Small intestine (tissue), 7 donors: ENCODE measurements around the gene GPR139. TPM values are rescaled to one million over a fixed set of nuclear protein-coding genes. Genes with fewer than 3 reads are reported as not detected.
A peak's percentile ranks its signal among the peaks of the same experiment; 100 is the strongest.

Experiments used
- DNase-seq, 2 donors: peaks; one replicate each; pipeline versions ENCODE4 v3.0.0 to v3.0.0-alpha.2; 2013
- FAIRE-seq: peaks from 2 replicates; lab custom pipeline; 2012; peaks lifted over from hg19 to GRCh38; lab: Jason Lieb, UNC
- H3K27ac ChIP-seq, 3 donors: one replicate each; pipeline ENCODE4 v1.5.1; 2013; ENCODE audit warnings: low read length in 2 of 3, mild to moderate bottlenecking in 2 of 3, control low read depth in 1 of 3, inconsistent platforms in 1 of 3, low read depth in 1 of 3, moderate library complexity in 1 of 3
- H3K27me3 ChIP-seq, 3 donors: one replicate each; pipeline ENCODE4 v1.6.1; 2013; ENCODE audit warnings: low read length in 3 of 3, inconsistent platforms in 1 of 3; ENCODE audit not compliant: control insufficient read depth in 3 of 3, insufficient read depth in 3 of 3
- H3K36me3 ChIP-seq, 3 donors: one replicate each; pipeline ENCODE4 v1.6.1; 2013; ENCODE audit warnings: low read length in 3 of 3, inconsistent platforms in 1 of 3, low read depth in 1 of 3, mild to moderate bottlenecking in 1 of 3, moderate library complexity in 1 of 3; ENCODE audit not compliant: control insufficient read depth in 3 of 3, insufficient read depth in 2 of 3
- H3K4me1 ChIP-seq, 3 donors: one replicate each; pipeline ENCODE4 v1.6.1; 2013; ENCODE audit warnings: low read length in 2 of 3, inconsistent platforms in 1 of 3, low read depth in 1 of 3, mild to moderate bottlenecking in 1 of 3, moderate library complexity in 1 of 3; ENCODE audit not compliant: control insufficient read depth in 3 of 3, insufficient read depth in 2 of 3
- H3K4me3 ChIP-seq, 3 donors: one replicate each; pipeline ENCODE4 v1.5.1; 2013; ENCODE audit warnings: low read length in 3 of 3, control low read depth in 1 of 3, inconsistent platforms in 1 of 3, low read depth in 1 of 3, mild to moderate bottlenecking in 1 of 3, moderate library complexity in 1 of 3
- H3K9me3 ChIP-seq, 2 donors: one replicate each; pipeline ENCODE4 v1.6.1; 2013; ENCODE audit warnings: low read depth in 1 of 2, low read length in 1 of 2; ENCODE audit not compliant: control insufficient read depth in 2 of 2, insufficient read depth in 1 of 2
- WGBS, 3 donors: extraction: QIAGEN DNeasy Blood & Tissue Kit; methylation state at CpG; one replicate each; pipeline ENCODE4 v1.1.7; 2013; 5-methylcytosine and 5-hydroxymethylcytosine counted together
- polyA plus RNA-seq, 4 donors: library from polyadenylated mRNA; stranded (reverse) in 3 of 4; unstranded in 1 of 4; fragments of 200-250 nt in 3 of 4; fragments of 120-200 nt in 1 of 4; gene quantifications; one replicate each; pipeline versions ENCODE4 v1.2.1 to v1.2.3, GENCODE V29; 2013
- donor health status: healthy with polysubstance abuse.
- donor health status: control.
- donor health status: control.
- donor health status: Bipolar disorder and iron deficiency.
- donor health status: healthy.

GPR139 gene
- polyA plus RNA-seq, 4 donors = not detected

DNA sequence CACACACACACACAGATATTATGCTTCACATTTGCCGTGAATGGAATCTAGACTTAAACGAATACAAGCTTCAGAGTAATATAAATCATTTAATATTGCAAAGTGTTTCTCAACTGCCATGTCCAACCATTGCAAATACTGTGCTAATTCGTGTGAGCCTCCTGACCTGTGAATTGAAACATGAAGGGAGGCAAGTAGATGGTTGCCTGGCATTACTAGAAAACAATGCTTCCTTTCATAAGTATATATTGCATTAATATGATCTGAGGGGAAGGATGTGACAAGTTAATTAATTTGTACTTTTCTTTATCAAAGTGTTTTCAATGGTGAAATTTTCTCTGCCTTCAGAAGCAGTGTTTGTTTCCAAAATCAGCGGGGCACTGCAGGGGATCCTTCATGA, 25.7 kb upstream of the GPR139 start:
- 53 to 66% (median 63%) methylated on average over 4 of the region's 4 CpGs for WGBS, 3 donors
- no peaks in the 10 kb centered on the region for H3K36me3 ChIP-seq
- H3K9me3 ChIP-seq = no peaks in the 10 kb centered on the region
- no peaks in the 10 kb centered on the region for H3K27me3 ChIP-seq
- H3K4me3 ChIP-seq = no peak overlapping the region
- DNase-seq (no peak), FAIRE-seq (no peak)
- H3K27ac ChIP-seq = no peak overlapping the region
- no peaks in the 10 kb centered on the region for H3K4me1 ChIP-seq

GRCh38 chr16:20094157-20094556, 20.5 kb upstream of the GPR139 start:
- Histone ChIP-seq H3K4me1 (no peaks in the 10 kb centered on the region), H3K4me3 (no peak overlapping the region), H3K27ac (no peak overlapping the region), H3K36me3 (no peaks in the 10 kb centered on the region), H3K9me3 (no peaks in the 10 kb centered on the region), H3K27me3 (no peaks in the 10 kb centered on the region)
- FAIRE-seq (no peak), DNase-seq (no peak)
- WGBS, 3 donors = 46 to 50% (median 48%) methylated on average over 3 of the region's 3 CpGs

GRCh38 chr16:20089246-20089965, 15.7 kb upstream of the GPR139 start:
- no peak overlapping the region for H3K4me3 ChIP-seq
- no peak overlapping the region for H3K27ac ChIP-seq
- FAIRE-seq = no peak
- 44 to 52% (median 52%) methylated on average over 3 of the region's 3 CpGs for whole genome bisulfite sequencing, 3 donors
- no peaks in the 10 kb centered on the region for H3K36me3 ChIP-seq
- DNase-seq = no peak
- H3K4me1 ChIP-seq = no peaks in the 10 kb centered on the region
- H3K9me3 ChIP-seq = no peaks in the 10 kb centered on the region
- no peaks in the 10 kb centered on the region for H3K27me3 ChIP-seq

DNA sequence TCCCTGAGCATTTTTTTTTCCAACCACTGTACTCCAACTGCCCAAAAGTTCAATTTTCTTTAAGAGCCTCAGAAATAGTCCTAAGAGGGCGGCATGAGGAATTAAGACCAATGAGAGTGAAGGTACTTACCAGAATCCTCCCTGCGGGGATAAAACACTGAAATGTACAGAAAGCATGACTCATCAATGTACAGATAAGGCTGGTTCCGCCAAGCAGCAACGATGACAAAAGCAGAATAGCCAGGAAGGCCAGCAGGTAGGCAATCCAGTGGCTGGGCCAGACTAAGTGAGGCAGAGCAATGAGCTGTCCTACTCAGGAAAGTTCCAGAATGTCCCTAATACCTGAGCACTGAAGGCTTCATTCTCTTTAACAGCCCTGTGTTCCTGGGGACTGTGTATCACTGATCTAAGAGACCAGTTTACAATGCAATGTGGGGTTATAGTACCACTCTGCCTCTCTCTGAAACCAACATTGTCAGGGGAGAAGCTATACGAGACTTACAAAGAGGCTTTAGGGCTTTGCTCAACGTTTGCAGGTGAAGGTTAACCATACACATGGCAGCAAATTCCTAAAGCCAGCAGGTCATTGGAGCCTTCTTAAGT, 11.0 kb upstream of the GPR139 start:
- FAIRE-seq = no peak
- Histone ChIP-seq H3K4me3 (no peak overlapping the region), H3K9me3 (no peaks in the 10 kb centered on the region), H3K36me3 (no peaks in the 10 kb centered on the region), H3K4me1 (no peaks in the 10 kb centered on the region), H3K27ac (no peak overlapping the region), H3K27me3 (peaks cover 0 to 2% (median 0%) of the 10 kb centered on the region in 3 donors)
- WGBS, 3 donors = 26 to 54% (median 42%) methylated on average over 6 of the region's 6 CpGs
- peak; percentile 2 to 5 for DNase-seq

- DNase-seq (no peak), FAIRE-seq (no peak)
- Histone ChIP-seq H3K27ac (no peak overlapping the region), H3K4me1 (no peaks in the 10 kb centered on the region), H3K27me3 (peaks cover 0 to 21% (median 6%) of the 10 kb centered on the region in 3 donors), H3K9me3 (no peaks in the 10 kb centered on the region), H3K36me3 (no peaks in the 10 kb centered on the region), H3K4me3 (no peak overlapping the region)
- 86 to 89% (median 89%) methylated on average over 4 of the region's 4 CpGs for WGBS, 3 donors
Observed at GRCh38 chr16:20079106-20079505, 5.4 kb upstream of the GPR139 start.

GRCh38 chr16:20075243-20075642, 1.6 kb upstream of the GPR139 start:
- Histone ChIP-seq H3K4me1 (no peaks in the 10 kb centered on the region), H3K36me3 (no peaks in the 10 kb centered on the region), H3K4me3 (no peak overlapping the region), H3K9me3 (no peaks in the 10 kb centered on the region), H3K27ac (no peak overlapping the region), H3K27me3 (peaks cover 4 to 44% (median 29%) of the 10 kb centered on the region in 3 donors)
- FAIRE-seq (no peak), DNase-seq (no peak)
- WGBS, 3 donors = 50 to 66% (median 61%) methylated on average over 4 of the region's 4 CpGs

DNA sequence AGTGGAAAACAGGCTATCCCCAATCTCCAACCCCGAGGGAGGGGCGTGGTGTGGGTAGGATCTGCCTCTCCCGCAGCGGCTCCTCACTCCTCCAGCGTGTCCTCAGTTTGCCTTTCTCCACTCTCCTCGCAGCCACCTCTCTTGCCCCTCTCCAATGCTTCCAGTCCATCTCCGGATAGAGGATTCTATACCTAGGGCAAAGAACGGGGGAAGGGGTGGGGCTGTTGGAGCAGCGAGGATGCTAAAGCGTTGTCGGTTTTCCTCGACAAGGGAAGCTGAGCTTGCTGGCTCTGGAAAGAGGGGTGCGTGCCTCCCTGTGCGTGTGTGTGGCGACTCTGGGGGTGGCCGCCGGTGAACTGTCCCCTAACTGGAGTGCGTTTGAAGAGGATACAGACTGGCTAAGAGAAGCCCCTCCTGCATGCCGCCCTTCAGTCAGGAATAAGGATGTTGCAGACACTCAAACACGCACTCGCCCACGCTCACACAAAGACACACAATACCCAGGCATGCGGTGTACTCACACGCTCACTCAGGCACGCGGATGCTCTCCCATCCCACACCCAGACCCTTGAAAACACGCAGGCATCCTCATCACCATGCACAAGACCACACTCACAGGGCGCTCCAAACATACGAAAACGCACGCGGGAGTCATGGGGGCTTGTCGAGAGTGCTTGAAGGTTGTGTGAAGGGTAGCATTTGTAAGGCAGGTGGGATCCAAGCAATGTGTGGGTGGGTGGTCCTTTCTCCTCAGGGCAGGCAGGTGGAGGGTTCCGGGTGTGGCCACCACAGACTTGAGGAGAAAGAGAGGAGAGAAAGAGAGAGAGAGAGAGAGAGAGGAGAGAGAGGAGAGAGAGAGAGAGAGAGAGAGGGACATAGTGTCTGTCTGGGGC, 655 bp upstream of the GPR139 start:
- Histone ChIP-seq H3K36me3 (no peaks in the 10 kb centered on the region), H3K4me3 (no peak overlapping the region), H3K9me3 (no peaks in the 10 kb centered on the region), H3K27me3 (peaks cover 4 to 44% (median 29%) of the 10 kb centered on the region in 3 donors), H3K4me1 (no peaks in the 10 kb centered on the region), H3K27ac (no peak overlapping the region)
- 13 to 18% (median 17%) methylated on average over 33 to 34 of the region's 34 CpGs for WGBS, 3 donors
- FAIRE-seq = no peak
- DNase-seq = no peak

- Histone ChIP-seq H3K27me3 (peaks cover 4 to 44% (median 29%) of the 10 kb centered on the region in 3 donors), H3K36me3 (no peaks in the 10 kb centered on the region), H3K27ac (no peak overlapping the region), H3K9me3 (no peaks in the 10 kb centered on the region), H3K4me3 (no peak overlapping the region), H3K4me1 (no peaks in the 10 kb centered on the region)
- WGBS, 3 donors = 12 to 24% (median 18%) methylated on average over 10 to 11 of the region's 11 CpGs
- DNase-seq (no peak), FAIRE-seq (no peak)
Observed at GRCh38 chr16:20072874-20073202, 852 bp downstream of the GPR139 start.
